HL-60 (cell line): ENCODE measurements around the gene KDF1.

Experiments used
- GABPA ChIP-seq: IDR thresholded peaks from 2 replicates; pipeline ENCODE4 v1.6.1; 2012; ENCODE audit warnings: low read depth
- POLR2AphosphoS5 ChIP-seq: IDR thresholded peaks from 2 replicates; pipeline ENCODE4 v1.6.1; 2012; ENCODE audit warnings: low read depth
- SPI1 ChIP-seq: IDR thresholded peaks from 2 replicates; pipeline ENCODE4 v1.6.1; 2012; ENCODE audit warnings: low read depth, mild to moderate bottlenecking, borderline replicate concordance
- TF ChIP-seq, protein P1 (sequence below): IDR thresholded peaks from 2 replicates; pipeline ENCODE4 v1.6.1; 2012; ENCODE audit warnings: low read depth; ENCODE audit not compliant: insufficient replicate concordance
- TF ChIP-seq, protein P2 (sequence below): IDR thresholded peaks from one replicate; pipeline ENCODE4 v1.5.1; 2011; ENCODE audit warnings: low read length, control low read depth, inconsistent platforms; ENCODE audit not compliant: insufficient read depth

DNA sequence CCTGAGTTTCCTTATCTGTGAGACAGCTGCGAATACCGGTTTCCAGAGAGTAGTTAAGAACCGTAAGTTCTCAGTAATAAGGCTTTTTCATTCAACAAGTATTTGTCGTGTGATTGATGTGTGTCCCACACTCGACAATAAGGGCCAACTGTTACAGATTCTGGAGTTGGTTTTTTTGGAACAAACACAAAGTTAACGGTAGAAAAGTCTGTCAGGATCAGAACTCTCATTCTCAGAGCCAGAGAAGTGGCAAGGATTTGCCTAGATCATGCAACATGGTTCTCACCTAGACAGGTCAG, 37.9 kb downstream of the KDF1 start:
- TF ChIP-seq, protein P1, sequence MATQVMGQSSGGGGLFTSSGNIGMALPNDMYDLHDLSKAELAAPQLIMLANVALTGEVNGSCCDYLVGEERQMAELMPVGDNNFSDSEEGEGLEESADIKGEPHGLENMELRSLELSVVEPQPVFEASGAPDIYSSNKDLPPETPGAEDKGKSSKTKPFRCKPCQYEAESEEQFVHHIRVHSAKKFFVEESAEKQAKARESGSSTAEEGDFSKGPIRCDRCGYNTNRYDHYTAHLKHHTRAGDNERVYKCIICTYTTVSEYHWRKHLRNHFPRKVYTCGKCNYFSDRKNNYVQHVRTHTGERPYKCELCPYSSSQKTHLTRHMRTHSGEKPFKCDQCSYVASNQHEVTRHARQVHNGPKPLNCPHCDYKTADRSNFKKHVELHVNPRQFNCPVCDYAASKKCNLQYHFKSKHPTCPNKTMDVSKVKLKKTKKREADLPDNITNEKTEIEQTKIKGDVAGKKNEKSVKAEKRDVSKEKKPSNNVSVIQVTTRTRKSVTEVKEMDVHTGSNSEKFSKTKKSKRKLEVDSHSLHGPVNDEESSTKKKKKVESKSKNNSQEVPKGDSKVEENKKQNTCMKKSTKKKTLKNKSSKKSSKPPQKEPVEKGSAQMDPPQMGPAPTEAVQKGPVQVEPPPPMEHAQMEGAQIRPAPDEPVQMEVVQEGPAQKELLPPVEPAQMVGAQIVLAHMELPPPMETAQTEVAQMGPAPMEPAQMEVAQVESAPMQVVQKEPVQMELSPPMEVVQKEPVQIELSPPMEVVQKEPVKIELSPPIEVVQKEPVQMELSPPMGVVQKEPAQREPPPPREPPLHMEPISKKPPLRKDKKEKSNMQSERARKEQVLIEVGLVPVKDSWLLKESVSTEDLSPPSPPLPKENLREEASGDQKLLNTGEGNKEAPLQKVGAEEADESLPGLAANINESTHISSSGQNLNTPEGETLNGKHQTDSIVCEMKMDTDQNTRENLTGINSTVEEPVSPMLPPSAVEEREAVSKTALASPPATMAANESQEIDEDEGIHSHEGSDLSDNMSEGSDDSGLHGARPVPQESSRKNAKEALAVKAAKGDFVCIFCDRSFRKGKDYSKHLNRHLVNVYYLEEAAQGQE, result no peak
- TF ChIP-seq, protein P2, sequence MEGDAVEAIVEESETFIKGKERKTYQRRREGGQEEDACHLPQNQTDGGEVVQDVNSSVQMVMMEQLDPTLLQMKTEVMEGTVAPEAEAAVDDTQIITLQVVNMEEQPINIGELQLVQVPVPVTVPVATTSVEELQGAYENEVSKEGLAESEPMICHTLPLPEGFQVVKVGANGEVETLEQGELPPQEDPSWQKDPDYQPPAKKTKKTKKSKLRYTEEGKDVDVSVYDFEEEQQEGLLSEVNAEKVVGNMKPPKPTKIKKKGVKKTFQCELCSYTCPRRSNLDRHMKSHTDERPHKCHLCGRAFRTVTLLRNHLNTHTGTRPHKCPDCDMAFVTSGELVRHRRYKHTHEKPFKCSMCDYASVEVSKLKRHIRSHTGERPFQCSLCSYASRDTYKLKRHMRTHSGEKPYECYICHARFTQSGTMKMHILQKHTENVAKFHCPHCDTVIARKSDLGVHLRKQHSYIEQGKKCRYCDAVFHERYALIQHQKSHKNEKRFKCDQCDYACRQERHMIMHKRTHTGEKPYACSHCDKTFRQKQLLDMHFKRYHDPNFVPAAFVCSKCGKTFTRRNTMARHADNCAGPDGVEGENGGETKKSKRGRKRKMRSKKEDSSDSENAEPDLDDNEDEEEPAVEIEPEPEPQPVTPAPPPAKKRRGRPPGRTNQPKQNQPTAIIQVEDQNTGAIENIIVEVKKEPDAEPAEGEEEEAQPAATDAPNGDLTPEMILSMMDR, result no peak
- TF ChIP-seq GABPA (no peak), POLR2AphosphoS5 (no peak), SPI1 (no peak)
